Stimulated activated memory B cell treated with anti-CD40 and anti-IgM and Interleukin-4, amounts not matched to agents 10 μg/mL and 1 μg/mL and 100 μg/mL, for 72 hours (primary cell): ENCODE measurements around the gene LIF.

Source experiments
- ATAC-seq: fragments of 150-1000 bp; cut with Tn5 transposase; 2 replicates; pipeline ENCODE4 v1.10.0; 2021
- H3K27ac Mint-ChIP-seq: one replicate; pipeline ENCODE4 v1.8.0; 2022; ENCODE audit warnings: mild to moderate bottlenecking, mixed read lengths
- H3K27me3 Mint-ChIP-seq: one replicate; pipeline ENCODE4 v1.8.0; 2022; ENCODE audit warnings: mixed read lengths
- H3K36me3 Mint-ChIP-seq: one replicate; pipeline ENCODE4 v1.8.0; 2022; ENCODE audit warnings: mixed read lengths
- H3K4me1 Mint-ChIP-seq: one replicate; pipeline ENCODE4 v1.8.0; 2022; ENCODE audit warnings: mixed read lengths
- H3K4me3 Mint-ChIP-seq: one replicate; pipeline ENCODE4 v1.8.0; 2022; ENCODE audit warnings: mild to moderate bottlenecking, moderate library complexity, mixed read lengths
- H3K9me3 Mint-ChIP-seq: one replicate; pipeline ENCODE4 v1.8.0; 2022; ENCODE audit warnings: mixed read lengths

The LIF gene

DNA sequence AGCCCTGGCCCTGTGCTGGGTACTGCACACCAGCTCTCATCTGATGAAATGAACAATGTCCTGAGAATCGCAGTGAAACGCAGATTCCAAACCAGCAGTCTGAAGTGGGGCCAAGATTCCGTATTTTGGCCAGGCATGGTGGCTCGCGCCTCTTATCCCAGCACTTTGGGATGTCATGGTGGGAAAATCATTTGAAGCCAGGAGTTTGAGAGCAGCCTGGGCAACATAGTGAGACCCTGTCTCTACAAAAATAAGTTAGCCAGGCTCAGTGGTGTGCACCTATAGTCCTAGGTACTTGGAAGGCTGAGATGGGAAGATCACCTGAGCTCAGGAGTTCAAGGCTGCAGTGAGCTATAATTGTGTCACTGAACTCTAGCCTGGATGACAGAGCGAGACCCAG lies 13.0 kb downstream of the LIF start:
- no peak overlapping the region for H3K4me3 Mint-ChIP-seq
- H3K36me3 Mint-ChIP-seq = no peaks in the 10 kb centered on the region
- H3K27me3 Mint-ChIP-seq = peaks cover 22% of the 10 kb centered on the region
- H3K27ac Mint-ChIP-seq = no peak overlapping the region
- no peaks in the 10 kb centered on the region for H3K4me1 Mint-ChIP-seq
- H3K9me3 Mint-ChIP-seq = no peaks in the 10 kb centered on the region
- ATAC-seq = no peak

DNA sequence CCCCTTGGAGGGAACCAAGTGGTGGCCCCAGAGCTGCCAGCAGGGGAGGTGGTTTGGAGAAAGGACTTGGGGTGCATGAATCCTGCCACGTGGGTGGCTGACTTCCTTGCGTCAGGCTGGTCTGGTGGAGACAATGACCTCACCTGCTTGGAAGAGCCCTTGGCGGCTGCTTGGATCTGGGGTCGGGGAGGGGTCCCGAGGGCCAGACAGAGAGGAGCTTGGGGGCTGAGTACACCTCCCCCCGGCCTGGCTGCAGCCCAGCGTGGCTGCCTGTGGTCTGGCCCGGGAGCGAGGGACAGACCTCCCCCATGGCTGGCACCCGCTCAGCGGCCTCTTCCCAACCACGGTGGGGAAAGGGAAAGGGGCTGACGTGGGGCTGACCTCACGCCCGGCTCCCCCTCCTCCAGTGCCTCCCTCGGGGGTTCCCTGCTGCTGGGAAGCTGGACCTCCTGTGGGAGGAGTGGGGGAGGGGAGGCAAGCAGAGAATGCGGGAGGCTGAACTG lies 13.8 kb downstream of the LIF start:
- Mint-ChIP-seq H3K36me3 (no peaks in the 10 kb centered on the region), H3K27ac (no peak overlapping the region), H3K4me1 (no peaks in the 10 kb centered on the region), H3K4me3 (no peak overlapping the region), H3K27me3 (peaks cover 30% of the 10 kb centered on the region), H3K9me3 (no peaks in the 10 kb centered on the region)
- ATAC-seq = no peak

DNA sequence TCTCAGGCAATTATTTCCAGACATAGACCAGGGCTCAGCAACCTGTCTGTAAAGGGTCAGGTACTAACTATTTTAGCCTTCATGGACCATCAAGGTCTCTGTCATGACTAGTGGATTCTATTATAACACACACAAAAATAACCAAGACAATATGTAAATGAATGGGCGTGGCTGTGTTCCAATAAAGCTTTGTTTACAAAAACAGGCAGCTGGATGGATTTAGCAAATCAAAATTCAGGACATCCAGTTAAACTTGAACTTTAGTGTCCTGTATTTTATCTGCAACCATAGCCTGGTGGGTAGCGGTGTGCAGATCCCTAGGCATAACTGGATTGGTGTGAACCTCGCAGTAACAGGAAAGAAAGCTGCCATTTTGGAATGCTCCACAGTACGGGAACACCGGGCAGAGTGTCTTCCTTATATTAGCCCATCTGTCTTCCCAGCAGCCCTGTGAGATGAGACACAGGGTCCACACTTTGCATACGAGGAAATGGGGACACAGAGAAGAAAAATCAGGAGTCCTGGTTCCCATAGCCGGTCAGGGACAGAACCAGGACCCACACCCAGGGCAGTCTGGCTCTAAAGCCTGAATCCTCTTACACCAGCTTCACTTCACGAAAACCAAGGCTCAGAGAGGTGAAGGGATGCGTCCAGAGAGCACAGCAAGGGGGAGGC lies 15.6 kb downstream of the LIF start:
- H3K27ac Mint-ChIP-seq = no peak overlapping the region
- H3K4me1 Mint-ChIP-seq = no peaks in the 10 kb centered on the region
- ATAC-seq = no peak
- no peaks in the 10 kb centered on the region for H3K36me3 Mint-ChIP-seq
- peaks cover 42% of the 10 kb centered on the region for H3K27me3 Mint-ChIP-seq
- no peak overlapping the region for H3K4me3 Mint-ChIP-seq
- H3K9me3 Mint-ChIP-seq = no peaks in the 10 kb centered on the region

DNA sequence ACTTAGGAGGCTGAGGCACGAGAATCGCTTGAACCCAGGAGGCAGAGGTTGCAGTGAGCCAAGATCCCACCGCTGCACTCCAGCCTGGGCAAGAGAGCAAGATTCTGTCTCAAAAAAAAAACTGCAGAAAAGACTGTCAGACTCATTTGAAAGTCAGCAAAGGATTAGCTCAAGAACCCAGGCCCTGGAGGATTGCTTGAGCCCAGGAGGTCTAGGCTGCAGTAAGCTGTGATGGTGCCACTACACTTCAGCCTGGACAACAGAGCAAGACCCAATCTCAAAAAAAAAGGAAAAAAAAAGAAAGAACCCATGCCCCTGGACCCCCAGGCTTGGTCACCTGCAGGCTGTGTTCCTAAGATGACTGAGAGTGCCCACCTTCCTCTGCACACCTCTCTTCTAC lies 16.2 kb downstream of the LIF start:
- no peaks in the 10 kb centered on the region for H3K4me1 Mint-ChIP-seq
- H3K27me3 Mint-ChIP-seq = peaks cover 42% of the 10 kb centered on the region
- no peaks in the 10 kb centered on the region for H3K9me3 Mint-ChIP-seq
- no peak overlapping the region for H3K4me3 Mint-ChIP-seq
- no peaks in the 10 kb centered on the region for H3K36me3 Mint-ChIP-seq
- no peak overlapping the region for H3K27ac Mint-ChIP-seq
- no peak for ATAC-seq

DNA sequence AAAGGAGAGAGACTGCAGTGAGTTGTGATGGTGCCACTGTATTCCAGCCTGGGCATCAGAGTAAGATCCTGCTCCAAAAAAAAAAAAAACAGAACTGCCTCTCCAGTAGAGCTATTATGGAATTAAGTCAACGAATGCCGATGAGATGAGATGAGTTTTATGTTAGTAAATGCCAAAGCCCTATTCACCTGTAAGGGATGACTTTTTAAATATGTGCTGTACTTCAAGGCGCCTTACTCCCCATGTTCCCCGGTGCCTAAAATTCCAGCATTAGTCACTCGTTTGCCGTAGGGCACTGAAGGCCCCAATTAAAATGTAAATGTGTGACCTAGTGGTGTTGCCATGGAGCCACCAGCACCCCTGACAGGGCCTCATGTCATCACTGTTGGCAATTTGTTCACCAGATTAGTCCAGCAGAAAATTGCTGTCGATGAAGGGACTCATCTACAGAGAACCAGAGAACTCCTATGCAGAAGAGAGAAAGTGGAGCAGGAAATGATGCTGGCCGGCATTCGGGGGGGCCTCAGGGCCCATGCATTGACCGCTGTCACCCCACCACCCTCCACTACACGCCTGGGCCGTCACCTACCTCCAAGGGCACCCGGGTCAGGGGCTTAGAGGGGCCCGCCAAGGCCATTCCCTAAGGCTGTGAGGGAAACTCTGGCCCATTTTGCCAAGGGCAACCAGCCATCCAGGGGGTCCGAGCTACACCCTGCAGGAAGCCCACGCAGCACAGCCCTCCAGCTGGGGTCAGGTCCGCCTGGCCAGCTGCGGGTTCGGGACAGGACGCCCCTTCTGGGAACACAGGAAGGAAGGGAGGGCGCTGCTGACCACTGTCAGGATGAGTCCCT lies 17.8 kb downstream of the LIF start:
- Mint-ChIP-seq H3K9me3 (peaks cover 3% of the 10 kb centered on the region), H3K27me3 (peaks cover 42% of the 10 kb centered on the region), H3K27ac (no peak overlapping the region), H3K36me3 (no peaks in the 10 kb centered on the region), H3K4me1 (peaks cover 11% of the 10 kb centered on the region), H3K4me3 (no peak overlapping the region)
- no peak for ATAC-seq

DNA sequence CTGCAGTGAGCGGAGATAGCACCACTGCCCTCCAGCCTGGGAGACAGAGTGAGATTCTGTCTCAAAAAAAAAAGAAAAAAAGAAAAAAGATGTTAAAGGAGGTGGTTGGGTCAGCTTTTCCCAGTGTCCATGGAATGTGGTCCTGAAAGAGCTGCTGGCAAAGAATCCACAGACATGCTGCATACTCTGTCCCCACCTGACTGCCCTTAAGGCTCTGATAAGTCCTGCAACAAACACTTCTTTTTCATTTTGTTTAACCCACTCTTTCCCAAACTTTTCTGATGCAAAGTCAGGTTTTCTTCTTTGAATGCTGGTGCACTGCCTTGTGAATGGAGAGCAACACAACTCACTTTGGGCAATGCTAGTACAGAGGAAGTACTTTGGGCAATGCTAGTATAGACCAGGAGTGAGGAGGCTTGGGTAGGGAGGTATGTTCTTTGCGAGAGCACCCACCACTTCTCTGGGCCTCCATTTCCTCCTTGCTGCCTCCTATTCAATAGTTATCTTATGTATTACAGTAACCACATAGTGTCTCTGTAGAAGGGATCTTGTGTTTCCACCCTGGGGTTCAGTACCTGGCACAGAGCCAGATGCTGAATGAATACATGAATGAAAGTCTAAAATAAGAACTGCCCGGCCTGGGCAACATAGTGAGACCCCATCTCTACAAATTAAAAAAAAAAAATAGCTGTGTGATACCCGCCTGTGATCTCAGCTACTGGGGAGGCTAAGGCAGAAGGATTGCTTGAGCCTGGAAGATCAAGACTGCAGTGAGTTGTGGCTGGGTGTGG lies 18.9 kb downstream of the LIF start:
- no peak for ATAC-seq
- Mint-ChIP-seq H3K27ac (no peak overlapping the region), H3K9me3 (peaks cover 3% of the 10 kb centered on the region), H3K36me3 (no peaks in the 10 kb centered on the region), H3K4me1 (peaks cover 11% of the 10 kb centered on the region), H3K4me3 (no peak overlapping the region), H3K27me3 (peaks cover 46% of the 10 kb centered on the region)

DNA sequence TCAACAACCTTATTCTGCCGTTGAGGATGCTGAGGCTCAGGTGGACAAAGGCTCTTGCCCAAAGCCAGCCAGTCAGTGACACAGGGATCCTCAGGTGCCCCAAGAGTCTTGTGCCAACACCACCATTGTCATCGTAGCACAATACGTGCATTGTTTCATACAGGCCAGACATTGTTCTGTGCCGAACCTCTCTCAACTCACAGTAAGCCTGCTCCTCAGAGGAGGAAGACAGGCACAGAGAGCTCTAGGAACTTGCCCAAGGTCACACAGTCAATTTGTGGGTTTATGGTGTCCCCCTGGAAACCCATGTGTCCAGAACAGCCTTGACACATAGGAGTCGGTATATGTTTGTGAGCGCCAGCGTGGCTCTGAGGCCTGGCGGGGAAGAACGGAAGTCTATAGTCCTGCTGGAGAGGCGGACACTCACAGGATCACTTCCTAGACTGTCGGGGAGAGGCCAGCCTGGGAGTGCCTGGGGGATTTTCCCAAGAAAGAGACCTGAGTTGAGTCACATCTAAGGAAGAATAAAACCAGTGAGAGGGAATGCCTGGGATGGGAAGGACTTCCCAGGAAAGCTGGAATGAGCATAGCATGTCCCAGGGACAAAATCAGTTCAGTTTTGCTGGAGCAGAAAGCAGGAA lies 20.2 kb downstream of the LIF start:
- H3K27me3 Mint-ChIP-seq = peaks cover 33% of the 10 kb centered on the region
- peaks cover 21% of the 10 kb centered on the region for H3K4me1 Mint-ChIP-seq
- peaks cover 3% of the 10 kb centered on the region for H3K9me3 Mint-ChIP-seq
- H3K4me3 Mint-ChIP-seq = no peak overlapping the region
- H3K27ac Mint-ChIP-seq = no peak overlapping the region
- no peak for ATAC-seq
- H3K36me3 Mint-ChIP-seq = no peaks in the 10 kb centered on the region

DNA sequence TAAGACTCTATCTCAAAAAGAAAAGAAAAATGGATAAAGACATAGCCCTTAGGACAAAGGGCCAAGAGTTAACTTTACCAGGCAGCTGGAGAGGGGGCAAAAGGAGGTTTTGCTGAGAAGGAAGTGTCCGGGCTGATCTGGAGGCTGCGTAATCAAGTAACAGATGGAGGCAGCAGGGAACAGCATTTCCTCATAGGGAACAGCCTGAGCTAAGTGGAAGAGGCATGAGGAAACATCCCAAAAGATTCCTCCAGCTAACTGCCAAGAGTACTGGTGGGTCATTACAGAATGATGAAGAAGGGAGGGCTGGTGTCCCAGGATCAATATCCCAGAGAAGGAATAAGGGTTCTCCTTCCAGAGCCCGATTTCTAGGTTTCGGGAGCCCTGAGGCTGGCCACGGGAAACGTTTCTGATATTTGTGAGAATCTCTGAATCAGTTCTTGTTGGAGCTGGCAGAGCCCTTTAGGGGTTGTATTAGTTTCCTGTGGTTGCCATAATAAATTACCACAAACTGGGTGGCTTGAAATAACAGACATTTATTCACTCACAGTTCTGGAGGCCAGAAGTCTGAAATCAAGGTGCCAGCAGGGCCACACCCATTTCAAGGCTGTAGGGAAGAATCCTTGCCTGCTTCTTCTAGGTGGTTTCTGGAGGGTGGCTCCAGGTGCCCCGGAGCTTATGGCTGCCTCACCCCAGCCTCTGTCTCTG lies 21.2 kb downstream of the LIF start:
- peaks cover 3% of the 10 kb centered on the region for H3K9me3 Mint-ChIP-seq
- no peak overlapping the region for H3K27ac Mint-ChIP-seq
- H3K4me1 Mint-ChIP-seq = peaks cover 30% of the 10 kb centered on the region
- H3K36me3 Mint-ChIP-seq = no peaks in the 10 kb centered on the region
- H3K4me3 Mint-ChIP-seq = no peak overlapping the region
- peaks cover 33% of the 10 kb centered on the region for H3K27me3 Mint-ChIP-seq
- ATAC-seq = no peak

DNA sequence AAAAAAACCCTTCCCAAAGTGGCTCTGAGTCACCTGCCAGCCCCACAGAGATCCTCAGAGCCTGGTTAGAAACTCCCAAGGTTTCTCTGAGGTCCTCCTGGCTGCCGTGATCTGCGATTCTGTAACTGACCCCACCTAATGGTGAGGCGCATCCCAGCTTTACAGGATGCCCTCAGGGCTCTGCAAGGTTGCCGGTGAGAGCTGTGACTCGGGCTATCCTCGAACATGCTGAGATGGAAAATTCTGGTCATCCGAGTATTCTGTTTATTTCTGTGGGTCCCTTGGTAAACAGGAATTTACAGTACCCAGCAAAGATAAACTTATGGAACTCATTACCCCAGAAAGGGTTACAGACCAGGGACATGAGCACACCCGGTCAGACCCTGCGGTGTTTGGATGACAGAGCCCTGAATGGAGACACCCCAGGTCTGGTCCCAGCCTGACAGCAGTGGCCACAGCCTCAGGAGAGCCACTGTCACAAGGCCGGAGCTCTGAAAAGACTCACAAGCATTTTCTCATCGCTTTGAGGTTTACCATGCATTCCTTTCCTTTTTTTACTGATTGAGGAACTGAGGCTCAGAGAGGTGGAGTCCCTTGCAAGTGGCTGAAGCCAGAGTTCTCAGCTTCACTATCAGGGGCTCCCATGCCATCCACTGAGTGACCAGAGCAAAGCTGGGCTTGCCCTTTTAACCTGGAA lies 22.2 kb downstream of the LIF start:
- Mint-ChIP-seq H3K36me3 (no peaks in the 10 kb centered on the region), H3K27me3 (peaks cover 33% of the 10 kb centered on the region), H3K9me3 (peaks cover 3% of the 10 kb centered on the region), H3K4me1 (peaks cover 40% of the 10 kb centered on the region), H3K4me3 (no peak overlapping the region), H3K27ac (no peak overlapping the region)
- peak; percentile 52 for ATAC-seq

DNA sequence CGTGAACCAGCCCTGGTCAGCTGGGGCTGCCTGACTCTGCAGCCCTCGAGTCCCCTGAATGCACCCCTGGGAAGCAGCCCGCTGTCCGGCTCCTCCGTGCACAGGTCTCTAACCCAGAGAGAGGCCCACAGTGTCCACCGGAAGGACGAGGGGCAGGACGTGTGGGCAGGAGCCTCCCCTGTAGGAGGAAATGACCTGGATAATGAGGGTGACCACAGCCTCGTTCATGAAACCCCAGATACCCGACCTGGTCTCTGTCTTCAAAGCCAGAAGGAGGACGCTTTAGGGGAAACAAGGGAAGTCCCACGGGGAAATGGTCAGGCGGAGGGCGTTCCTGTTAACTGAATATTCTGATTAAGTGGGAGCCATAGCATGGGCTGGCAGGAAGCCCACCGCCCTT lies 23.3 kb downstream of the LIF start:
- peaks cover 3% of the 10 kb centered on the region for H3K9me3 Mint-ChIP-seq
- H3K36me3 Mint-ChIP-seq = no peaks in the 10 kb centered on the region
- H3K4me1 Mint-ChIP-seq = peaks cover 40% of the 10 kb centered on the region
- H3K27me3 Mint-ChIP-seq = peaks cover 24% of the 10 kb centered on the region
- ATAC-seq = no peak
- no peak overlapping the region for H3K27ac Mint-ChIP-seq
- no peak overlapping the region for H3K4me3 Mint-ChIP-seq

DNA sequence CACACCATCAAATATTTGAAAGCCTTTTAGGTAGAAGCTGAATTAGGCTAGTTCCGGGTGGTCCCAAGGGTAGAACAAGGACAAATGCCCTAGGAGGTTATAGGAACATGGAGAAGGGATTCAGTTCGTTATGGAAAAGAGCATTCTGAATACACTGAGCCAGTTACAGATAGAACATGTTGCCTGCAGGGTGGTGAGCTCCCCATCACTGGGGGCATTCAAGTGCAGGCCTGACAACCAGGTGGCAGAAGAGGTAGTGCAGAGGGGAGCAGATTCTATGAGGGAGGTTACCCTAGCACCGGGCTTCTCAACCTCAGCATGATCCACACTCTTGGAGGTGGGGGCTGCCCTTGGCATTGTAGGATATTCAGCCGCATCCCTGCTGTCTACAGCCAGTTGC lies 24.2 kb downstream of the LIF start:
- Mint-ChIP-seq H3K27me3 (peaks cover 17% of the 10 kb centered on the region), H3K27ac (no peak overlapping the region), H3K9me3 (peaks cover 3% of the 10 kb centered on the region), H3K36me3 (no peaks in the 10 kb centered on the region), H3K4me1 (peaks cover 40% of the 10 kb centered on the region), H3K4me3 (no peak overlapping the region)
- ATAC-seq = no peak

DNA sequence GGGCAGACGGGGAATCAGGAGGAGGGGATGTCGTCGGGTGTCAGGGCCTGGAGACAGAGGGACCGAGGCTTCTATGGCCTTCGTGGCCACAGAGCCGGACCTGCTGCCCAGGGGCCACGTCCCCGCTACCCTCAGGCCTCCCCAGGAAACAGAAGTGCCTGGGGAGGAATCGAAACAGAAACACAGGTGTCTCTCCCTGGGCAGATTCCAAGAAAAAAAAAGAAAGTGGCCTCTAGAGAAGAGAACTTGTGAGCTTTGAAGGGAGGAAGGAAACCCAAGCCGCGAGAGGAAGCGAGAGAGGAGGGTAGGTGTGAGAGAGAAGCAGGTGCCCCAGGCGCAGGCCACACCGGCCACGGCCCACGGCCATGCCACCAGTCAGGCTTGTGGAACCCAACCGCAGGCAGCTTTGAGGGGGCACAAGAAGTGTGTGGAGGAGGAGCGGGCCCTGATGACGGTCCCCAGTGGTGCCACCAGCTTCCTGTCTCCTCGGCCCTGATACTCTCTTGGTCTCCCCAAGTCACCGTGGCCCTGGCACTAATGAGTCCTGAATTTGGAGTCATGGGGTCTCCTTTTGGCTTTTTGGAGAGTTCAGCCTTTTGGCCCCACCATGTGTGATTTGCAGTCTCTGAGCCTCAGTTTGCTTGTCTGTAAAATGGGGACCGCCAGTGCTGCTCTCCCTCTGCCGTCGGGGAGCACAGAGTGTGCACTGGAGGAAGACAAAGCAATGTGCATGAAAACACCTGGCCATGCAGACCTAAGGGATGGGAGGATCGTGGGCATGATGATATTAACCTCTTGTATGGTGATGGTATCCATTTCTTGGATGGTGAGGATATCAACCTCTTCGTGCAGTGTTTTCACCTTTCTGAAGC lies 25.2 kb downstream of the LIF start:
- Mint-ChIP-seq H3K27ac (peak overlapping the region; percentile 9), H3K36me3 (no peaks in the 10 kb centered on the region), H3K27me3 (peaks cover 12% of the 10 kb centered on the region), H3K9me3 (peaks cover 3% of the 10 kb centered on the region), H3K4me3 (no peak overlapping the region), H3K4me1 (peaks cover 40% of the 10 kb centered on the region)
- ATAC-seq = peak; percentile 79

DNA sequence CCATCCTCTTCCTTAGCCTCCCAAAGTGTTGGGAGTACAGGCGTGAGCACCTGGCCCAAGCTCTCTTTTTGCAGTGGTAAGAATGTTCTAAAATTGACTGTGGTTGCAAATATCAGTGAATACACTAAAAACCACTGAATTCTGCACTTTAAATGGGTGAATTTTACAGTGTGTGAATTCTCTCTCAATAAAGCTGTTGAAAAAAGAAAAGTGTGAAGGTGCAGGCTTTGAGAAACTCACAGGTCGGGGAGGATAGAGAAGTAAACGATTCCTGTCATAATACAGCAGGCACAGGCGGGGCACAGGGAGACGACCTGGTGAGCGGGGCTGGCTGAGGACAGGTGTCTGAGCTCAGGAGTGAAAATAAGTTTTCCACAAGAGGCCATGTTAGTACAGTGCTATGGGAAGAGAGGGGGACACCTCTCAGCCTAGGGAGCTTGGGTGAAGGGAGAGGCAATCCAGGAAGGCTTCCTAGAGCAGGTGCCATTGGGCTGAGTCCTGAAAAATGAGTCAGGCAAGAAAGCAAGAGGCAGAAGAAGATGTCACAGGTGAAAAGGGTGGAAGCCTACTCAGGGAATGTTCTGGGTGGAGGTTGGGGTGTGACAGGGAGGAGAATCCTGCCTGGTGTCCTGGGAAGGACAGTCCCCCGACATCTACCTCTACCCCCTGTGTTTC lies 26.1 kb downstream of the LIF start:
- peak overlapping the region; percentile 17 for H3K27ac Mint-ChIP-seq
- ATAC-seq = no peak

More for the DNA sequence above, 26.1 kb downstream of the LIF start:
- Mint-ChIP-seq H3K27me3 (peaks cover 7% of the 10 kb centered on the region), H3K36me3 (no peaks in the 10 kb centered on the region), H3K9me3 (peaks cover 3% of the 10 kb centered on the region), H3K4me3 (no peak overlapping the region), H3K4me1 (peaks cover 40% of the 10 kb centered on the region)
